CD4-positive, alpha-beta memory T cell (primary cell): ENCODE data around the gene ZNF622. TPM values are rescaled to one million over a fixed set of nuclear protein-coding genes. Genes with fewer than 3 reads are reported as not detected.

Experiments
- CTCF ChIA-PET: fragments of 350-600 bp; sonication (Branson Sonifier 250); formaldehyde crosslinking; loops from one replicate; lab custom pipeline; 2021; ENCODE audit warnings: inconsistent platforms; ENCODE audit not compliant: partially characterized antibody; lab: Charles Lee
- POLR2A ChIA-PET: fragments of 350-600 bp; sonication (Branson Sonifier 250); formaldehyde crosslinking; loops from one replicate; lab custom pipeline; 2021; ENCODE audit not compliant: partially characterized antibody; lab: Charles Lee
- DNase-seq, 5 donors: peaks; one replicate each; pipeline versions ENCODE4 v3.0.0 to v3.0.0-alpha.2; 2020 to 2022; ENCODE audit warnings: mixed read lengths in 1 of 5
- H3K27ac ChIP-seq: one replicate; pipeline ENCODE4 v1.7.0; 2013; ENCODE audit warnings: low read depth, low read length
- H3K27me3 ChIP-seq: 2 replicates; pipeline ENCODE4 v1.7.0; 2013; ENCODE audit warnings: mild to moderate bottlenecking, low read length, moderate library complexity; ENCODE audit not compliant: insufficient read depth
- H3K36me3 ChIP-seq: 2 replicates; pipeline ENCODE4 v1.7.0; 2013; ENCODE audit warnings: mild to moderate bottlenecking, low read length, moderate library complexity; ENCODE audit not compliant: insufficient read depth
- H3K4me1 ChIP-seq: 2 replicates; pipeline ENCODE4 v1.7.0; 2013; ENCODE audit warnings: mild to moderate bottlenecking, low read length, moderate library complexity; ENCODE audit not compliant: insufficient read depth
- H3K4me3 ChIP-seq, 2 donors: one replicate each; pipeline ENCODE4 v1.7.0; 2013; ENCODE audit warnings: low read length in 2 of 2, mild to moderate bottlenecking in 1 of 2
- H3K9me3 ChIP-seq, 2 donors: one replicate each; pipeline ENCODE4 v1.7.0; 2013; ENCODE audit warnings: low read length in 2 of 2, control low read depth in 1 of 2; ENCODE audit not compliant: control insufficient read depth in 1 of 2
- H3K27ac Mint-ChIP-seq, 7 donors: one replicate each; pipeline ENCODE4 v1.8.0; 2020 to 2021; ENCODE audit warnings: mixed read lengths in 7 of 7, mild to moderate bottlenecking in 6 of 7, inconsistent platforms in 3 of 7, moderate library complexity in 3 of 7
- H3K27me3 Mint-ChIP-seq, 2 donors: one replicate each; pipeline ENCODE4 v1.8.0; 2020 to 2021; ENCODE audit warnings: mixed read lengths in 2 of 2
- H3K36me3 Mint-ChIP-seq, 2 donors: one replicate each; pipeline ENCODE4 v1.8.0; 2020 to 2021; ENCODE audit warnings: mixed read lengths in 2 of 2, inconsistent platforms in 1 of 2, mild to moderate bottlenecking in 1 of 2
- H3K4me1 Mint-ChIP-seq, 4 donors: one replicate each; pipeline ENCODE4 v1.8.0; 2020 to 2021; ENCODE audit warnings: mixed read lengths in 4 of 4, mild to moderate bottlenecking in 1 of 4
- H3K4me3 Mint-ChIP-seq, 8 donors: one replicate each; pipeline ENCODE4 v1.8.0; 2020 to 2021; ENCODE audit warnings: mixed read lengths in 8 of 8, mild to moderate bottlenecking in 7 of 8, moderate library complexity in 6 of 8, inconsistent platforms in 3 of 8
- H3K9me3 Mint-ChIP-seq, 8 donors: one replicate each; pipeline ENCODE4 v1.8.0; 2020 to 2021; ENCODE audit warnings: mixed read lengths in 8 of 8, mild to moderate bottlenecking in 5 of 8, inconsistent platforms in 3 of 8, moderate library complexity in 1 of 8
- intact Hi-C: fragments of 100-400 bp; cut with micrococcal nuclease; formaldehyde crosslinking; loops from one replicate; pipeline ENCODE4 v1.15.1; 2023
- polyA plus RNA-seq, 2 donors: library from polyadenylated mRNA; unstranded; fragments of 300-500 nt; fragmentation: Illumina TruSeq; gene quantifications; one replicate each; pipeline ENCODE4 v1.2.3, GENCODE V29; 2021
- total RNA-seq, 2 experiments: library from RNA; stranded (reverse); gene quantifications; one replicate each; pipeline ENCODE4 v1.2.3, GENCODE V29; 2021

Gene ZNF622
- total and polyA plus RNA-seq, 4 experiments from 2014 or later, result 32.2 to 71.8 (median 45.9) TPM

DNA sequence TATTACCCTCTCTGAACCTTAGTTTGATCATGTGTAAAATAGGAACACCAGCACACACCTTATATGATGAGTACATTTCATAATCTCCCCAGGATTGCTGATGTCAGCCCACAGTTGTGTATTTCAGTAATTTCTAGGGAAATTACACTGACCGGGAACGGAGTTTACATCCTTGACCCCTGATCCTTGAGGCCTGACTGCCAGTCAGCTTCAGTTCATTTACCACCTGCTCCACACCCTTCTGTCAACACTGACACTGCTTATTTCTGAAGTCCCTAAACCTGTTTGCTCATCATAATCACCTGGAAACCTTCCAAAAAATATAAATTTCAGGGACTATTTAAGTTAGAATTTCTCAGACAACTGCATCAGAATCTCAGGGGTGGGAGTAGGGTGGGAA lies 55.3 kb downstream of the ZNF622 start:
- no peak for DNase-seq

DNA sequence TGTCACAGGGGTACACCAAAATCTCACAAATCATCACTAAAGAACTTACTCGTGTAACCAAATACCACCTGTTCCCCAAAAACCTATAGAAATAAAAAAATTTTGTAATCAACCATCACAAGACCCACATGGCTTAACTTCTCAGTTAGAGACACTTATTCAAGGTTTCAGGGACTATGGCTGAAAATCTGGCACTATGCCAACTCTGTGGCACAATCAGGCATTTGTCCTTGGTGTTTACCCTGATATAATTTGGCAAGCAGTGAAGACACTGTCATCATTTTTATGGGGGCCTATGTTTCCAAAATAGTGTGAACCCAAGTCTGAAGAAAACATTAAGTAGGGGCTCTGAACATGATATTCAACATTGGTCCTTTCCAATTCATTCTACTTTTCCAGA lies 59.0 kb downstream of the ZNF622 start:
- Histone ChIP-seq H3K36me3 (no peaks in the 10 kb centered on the region), H3K27ac (no peak overlapping the region), H3K9me3 (no peaks in the 10 kb centered on the region), H3K27me3 (no peaks in the 10 kb centered on the region), H3K4me1 (no peaks in the 10 kb centered on the region), H3K4me3 (no peak overlapping the region)
- intact Hi-C loops, result no loop called here
- DNase-seq, result no peak
- H3K27ac Mint-ChIP-seq, result no peak overlapping the region
- H3K4me1 Mint-ChIP-seq, result no peaks in the 10 kb centered on the region
- H3K27me3 Mint-ChIP-seq, result peaks cover 12% of the 10 kb centered on the region in 2 donors
- H3K9me3 Mint-ChIP-seq, result peaks cover 0 to 3% (median 0%) of the 10 kb centered on the region in 8 donors
- no peaks in the 10 kb centered on the region for H3K36me3 Mint-ChIP-seq
- ChIA-PET CTCF (no interaction called here), POLR2A (no interaction called here)
- no peak overlapping the region for H3K4me3 Mint-ChIP-seq

More for the DNA sequence above, 55.3 kb downstream of the ZNF622 start:
- ChIA-PET POLR2A (no interaction called here), CTCF (no interaction called here)
- H3K9me3 Mint-ChIP-seq, result no peaks in the 10 kb centered on the region
- H3K27me3 Mint-ChIP-seq, result peaks cover 9 to 16% of the 10 kb centered on the region in 2 donors
- no peaks in the 10 kb centered on the region for H3K36me3 Mint-ChIP-seq
- intact Hi-C loops, result no loop called here
- H3K4me1 ChIP-seq, result no peaks in the 10 kb centered on the region
- no peak overlapping the region for H3K27ac Mint-ChIP-seq
- no peak overlapping the region for H3K4me3 ChIP-seq
- H3K27me3 ChIP-seq, result no peaks in the 10 kb centered on the region
- no peaks in the 10 kb centered on the region for H3K9me3 ChIP-seq
- H3K4me1 Mint-ChIP-seq, result no peaks in the 10 kb centered on the region
- H3K4me3 Mint-ChIP-seq, result no peak overlapping the region
- no peaks in the 10 kb centered on the region for H3K36me3 ChIP-seq
- no peak overlapping the region for H3K27ac ChIP-seq

DNA sequence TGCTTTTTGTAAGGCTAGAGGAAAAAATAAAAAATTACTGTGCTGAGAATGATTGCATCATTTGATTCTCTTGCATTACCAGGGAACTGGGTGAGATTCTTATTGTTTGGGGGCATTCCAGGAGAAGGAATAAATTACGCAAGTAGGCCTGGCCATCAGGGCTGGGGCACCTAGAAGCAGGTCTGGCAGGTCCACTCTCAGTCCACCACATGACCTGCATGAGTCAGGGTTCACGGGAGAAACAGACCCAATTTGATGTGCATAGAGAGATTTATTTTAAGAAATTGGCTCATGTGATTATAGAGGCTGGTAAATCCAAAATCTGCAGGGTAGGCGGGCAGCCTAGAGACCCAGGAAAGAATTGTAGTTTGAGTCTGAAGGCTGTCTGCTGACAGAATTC lies 59.6 kb downstream of the ZNF622 start:
- Histone ChIP-seq H3K27me3 (no peaks in the 10 kb centered on the region), H3K36me3 (no peaks in the 10 kb centered on the region), H3K4me3 (no peak overlapping the region), H3K9me3 (no peaks in the 10 kb centered on the region), H3K27ac (no peak overlapping the region), H3K4me1 (no peaks in the 10 kb centered on the region)
- ChIA-PET CTCF (no interaction called here), POLR2A (no interaction called here)
- Mint-ChIP-seq H3K4me3 (no peak overlapping the region), H3K27ac (no peak overlapping the region), H3K4me1 (no peaks in the 10 kb centered on the region), H3K27me3 (peaks cover 9 to 13% of the 10 kb centered on the region in 2 donors), H3K36me3 (no peaks in the 10 kb centered on the region), H3K9me3 (peaks cover 0 to 3% (median 0%) of the 10 kb centered on the region in 8 donors)
- no peak for DNase-seq
- intact Hi-C loops, result no loop called here

Other genes with a start within 250 kb of the ZNF622 start
- gene RETREG1, start 151.2 kb upstream of the ZNF622 start, total RNA-seq, result 10 to 100 TPM; 26.6 to 28.0 TPM
- gene RETREG1, start 151.2 kb upstream of the ZNF622 start, polyA plus RNA-seq, result 10 to 100 TPM; 70.6 to 79.5 TPM